Measurements from ENCODE around the gene BRAP.

Gene BRAP

DNA sequence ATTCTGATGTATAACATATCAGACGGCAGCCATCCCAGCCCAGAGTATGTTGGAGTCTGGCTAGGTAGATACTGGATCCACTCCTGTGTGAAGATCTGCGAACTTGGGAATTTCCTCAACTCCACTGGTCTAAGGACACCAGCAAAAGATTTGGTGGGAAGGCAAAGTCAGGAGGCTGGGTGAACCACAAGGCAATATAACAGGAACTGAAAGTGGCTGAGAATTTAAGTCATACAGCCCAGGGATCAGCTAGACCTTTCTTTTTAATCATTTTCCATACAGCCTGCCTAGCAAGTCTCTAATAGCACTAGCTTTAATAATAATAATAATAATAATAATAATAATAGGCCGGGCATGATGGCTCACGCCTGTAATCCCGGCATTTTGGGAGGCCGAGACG is 34.8 kb downstream of the BRAP start:
- no peak for TF ChIP-seq POLR2AphosphoS5 (IDR thresholded peaks at IDR 0.05; ENCODE audit: low read depth, low read length)
- TF ChIP-seq FOXP2 (optimal IDR thresholded peaks at IDR 0.05; ENCODE audit: borderline replicate concordance, extremely low read depth, extremely low read length, insufficient read depth) = no peak
- TF ChIP-seq SIN3A (IDR thresholded peaks at IDR 0.05; ENCODE audit: borderline replicate concordance, insufficient read depth, low read length) = no peak
- TF ChIP-seq TAF1 (IDR thresholded peaks at IDR 0.05; ENCODE audit: borderline replicate concordance, insufficient read depth, low read length) = no peak
- TF ChIP-seq, protein P1, sequence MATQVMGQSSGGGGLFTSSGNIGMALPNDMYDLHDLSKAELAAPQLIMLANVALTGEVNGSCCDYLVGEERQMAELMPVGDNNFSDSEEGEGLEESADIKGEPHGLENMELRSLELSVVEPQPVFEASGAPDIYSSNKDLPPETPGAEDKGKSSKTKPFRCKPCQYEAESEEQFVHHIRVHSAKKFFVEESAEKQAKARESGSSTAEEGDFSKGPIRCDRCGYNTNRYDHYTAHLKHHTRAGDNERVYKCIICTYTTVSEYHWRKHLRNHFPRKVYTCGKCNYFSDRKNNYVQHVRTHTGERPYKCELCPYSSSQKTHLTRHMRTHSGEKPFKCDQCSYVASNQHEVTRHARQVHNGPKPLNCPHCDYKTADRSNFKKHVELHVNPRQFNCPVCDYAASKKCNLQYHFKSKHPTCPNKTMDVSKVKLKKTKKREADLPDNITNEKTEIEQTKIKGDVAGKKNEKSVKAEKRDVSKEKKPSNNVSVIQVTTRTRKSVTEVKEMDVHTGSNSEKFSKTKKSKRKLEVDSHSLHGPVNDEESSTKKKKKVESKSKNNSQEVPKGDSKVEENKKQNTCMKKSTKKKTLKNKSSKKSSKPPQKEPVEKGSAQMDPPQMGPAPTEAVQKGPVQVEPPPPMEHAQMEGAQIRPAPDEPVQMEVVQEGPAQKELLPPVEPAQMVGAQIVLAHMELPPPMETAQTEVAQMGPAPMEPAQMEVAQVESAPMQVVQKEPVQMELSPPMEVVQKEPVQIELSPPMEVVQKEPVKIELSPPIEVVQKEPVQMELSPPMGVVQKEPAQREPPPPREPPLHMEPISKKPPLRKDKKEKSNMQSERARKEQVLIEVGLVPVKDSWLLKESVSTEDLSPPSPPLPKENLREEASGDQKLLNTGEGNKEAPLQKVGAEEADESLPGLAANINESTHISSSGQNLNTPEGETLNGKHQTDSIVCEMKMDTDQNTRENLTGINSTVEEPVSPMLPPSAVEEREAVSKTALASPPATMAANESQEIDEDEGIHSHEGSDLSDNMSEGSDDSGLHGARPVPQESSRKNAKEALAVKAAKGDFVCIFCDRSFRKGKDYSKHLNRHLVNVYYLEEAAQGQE (IDR thresholded peaks at IDR 0.05; ENCODE audit: insufficient read depth in 1 of 2, low read depth in 2 of 2, low read length in 2 of 2) = no peak

DNA sequence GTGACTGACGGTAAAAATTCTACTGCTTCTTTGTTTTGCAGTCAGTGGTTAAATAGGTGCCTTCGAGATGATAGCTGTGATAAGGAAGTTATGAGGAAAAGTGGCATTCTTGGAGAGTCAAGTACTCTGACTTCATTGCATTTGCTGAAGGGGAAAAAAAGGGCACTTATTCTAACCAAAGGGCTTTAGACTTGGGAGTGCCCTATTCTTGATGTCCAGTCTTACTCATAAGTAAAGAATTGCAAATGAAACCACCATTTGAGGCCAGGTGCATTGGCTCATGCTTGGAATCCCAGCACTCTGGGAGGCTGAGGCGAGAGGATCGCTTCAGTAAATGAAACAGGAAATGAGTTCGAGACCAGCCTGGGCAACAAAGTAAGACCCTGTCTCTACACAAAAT is 40.3 kb downstream of the BRAP start:
- TF ChIP-seq SIN3A (IDR thresholded peaks at IDR 0.05; ENCODE audit: borderline replicate concordance, insufficient read depth, low read length) = no peak
- no peak for TF ChIP-seq POLR2AphosphoS5 (IDR thresholded peaks at IDR 0.05; ENCODE audit: low read depth, low read length)
- TF ChIP-seq, protein P1 (IDR thresholded peaks at IDR 0.05; ENCODE audit: insufficient read depth in 1 of 2, low read depth in 2 of 2, low read length in 2 of 2) = no peak
- no peak for TF ChIP-seq FOXP2 (optimal IDR thresholded peaks at IDR 0.05; ENCODE audit: borderline replicate concordance, extremely low read depth, extremely low read length, insufficient read depth)
- no peak for TF ChIP-seq TAF1 (IDR thresholded peaks at IDR 0.05; ENCODE audit: borderline replicate concordance, insufficient read depth, low read length)

DNA sequence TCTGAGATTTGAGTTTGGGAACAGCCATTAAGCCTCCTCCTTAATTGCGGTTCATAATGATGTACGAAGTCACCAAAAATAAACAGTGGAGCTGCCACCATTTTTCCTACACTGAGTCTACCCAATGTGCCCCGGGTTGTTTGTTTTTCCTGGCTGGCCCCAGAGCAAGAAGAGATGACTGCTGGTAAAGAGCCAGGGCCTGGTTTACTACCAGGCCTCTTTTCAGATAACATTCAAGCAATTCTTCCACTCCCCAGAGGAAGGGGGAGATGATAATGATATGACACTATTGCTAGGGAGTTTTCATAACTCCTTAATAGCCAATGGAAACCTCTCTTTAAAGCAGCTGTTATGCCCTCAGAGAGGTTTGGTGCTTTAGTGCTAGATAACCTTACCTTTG is 42.3 kb downstream of the BRAP start:
- TF ChIP-seq FOXP2 (optimal IDR thresholded peaks at IDR 0.05; ENCODE audit: borderline replicate concordance, extremely low read depth, extremely low read length, insufficient read depth) = no peak
- TF ChIP-seq, protein P1 (IDR thresholded peaks at IDR 0.05; ENCODE audit: insufficient read depth in 1 of 2, low read depth in 2 of 2, low read length in 2 of 2) = no peak

DNA sequence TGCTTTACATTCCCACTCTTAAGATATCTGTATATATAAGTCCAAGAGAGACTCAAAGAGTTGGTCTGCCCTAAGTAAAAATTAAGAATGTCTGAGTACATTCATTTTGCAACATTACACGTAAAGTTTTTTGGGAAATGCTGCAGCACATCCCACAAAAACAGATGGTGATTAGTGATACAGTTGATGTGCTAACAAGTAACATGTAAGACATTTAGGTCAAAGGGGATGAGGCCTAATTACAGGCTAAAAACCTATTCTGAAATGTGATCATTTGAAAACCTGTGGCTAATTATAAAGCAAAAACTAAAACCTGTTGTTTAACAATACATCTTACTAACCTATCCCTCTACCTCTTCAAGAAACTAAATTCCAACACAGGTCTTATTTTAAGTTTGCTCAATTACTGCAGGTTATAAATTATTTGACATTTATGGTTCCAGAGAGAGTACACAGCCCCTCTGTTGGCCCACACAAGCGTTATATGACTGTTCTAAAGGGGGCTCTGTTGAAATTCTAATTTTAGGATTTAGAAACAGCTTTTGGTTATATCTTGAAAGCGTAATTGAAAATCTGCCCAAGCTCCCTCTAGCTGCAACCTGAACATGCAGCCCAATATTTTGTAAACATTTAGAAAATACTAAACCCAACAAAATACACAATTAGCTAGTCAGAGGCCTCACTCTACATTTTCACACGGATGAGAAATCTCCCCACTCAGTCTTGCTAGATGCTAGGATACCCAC is 42.9 kb downstream of the BRAP start:
- TF ChIP-seq, protein P1 (IDR thresholded peaks at IDR 0.05; ENCODE audit: insufficient read depth in 1 of 2, low read depth in 2 of 2, low read length in 2 of 2) = no peak
- TF ChIP-seq SIN3A (IDR thresholded peaks at IDR 0.05; ENCODE audit: borderline replicate concordance, insufficient read depth, low read length) = no peak
- TF ChIP-seq POLR2AphosphoS5 (IDR thresholded peaks at IDR 0.05; ENCODE audit: low read depth, low read length) = no peak
- no peak for TF ChIP-seq TAF1 (IDR thresholded peaks at IDR 0.05; ENCODE audit: borderline replicate concordance, insufficient read depth, low read length)
- no peak for TF ChIP-seq FOXP2 (optimal IDR thresholded peaks at IDR 0.05; ENCODE audit: borderline replicate concordance, extremely low read depth, extremely low read length, insufficient read depth)

DNA sequence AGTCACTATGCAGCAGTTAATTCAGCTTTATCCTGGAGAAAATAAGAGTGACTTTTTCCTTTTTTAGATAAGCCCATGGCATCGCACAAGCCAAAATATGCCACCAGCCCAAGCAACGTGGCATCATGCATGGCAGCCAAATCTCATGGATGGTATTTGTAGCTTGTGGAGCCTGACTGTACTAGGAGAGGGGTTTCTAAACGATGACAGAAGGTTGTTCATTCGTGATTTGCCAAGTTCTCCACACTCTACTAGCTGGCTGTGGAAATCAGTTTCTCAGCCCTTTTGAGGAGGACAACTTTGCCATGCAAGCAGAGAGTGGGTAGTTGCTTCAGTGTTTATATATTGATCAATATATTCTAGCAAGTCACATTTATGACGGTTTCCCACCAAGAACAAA is 45.2 kb downstream of the BRAP start:
- TF ChIP-seq, protein P1 (IDR thresholded peaks at IDR 0.05; ENCODE audit: insufficient read depth in 1 of 2, low read depth in 2 of 2, low read length in 2 of 2) = no peak
- no peak for TF ChIP-seq POLR2AphosphoS5 (IDR thresholded peaks at IDR 0.05; ENCODE audit: low read depth, low read length)
- no peak for TF ChIP-seq SIN3A (IDR thresholded peaks at IDR 0.05; ENCODE audit: borderline replicate concordance, insufficient read depth, low read length)
- no peak for TF ChIP-seq FOXP2 (optimal IDR thresholded peaks at IDR 0.05; ENCODE audit: borderline replicate concordance, extremely low read depth, extremely low read length, insufficient read depth)
- TF ChIP-seq TAF1 (IDR thresholded peaks at IDR 0.05; ENCODE audit: borderline replicate concordance, insufficient read depth, low read length) = no peak
